AG09319 (cell line): Measurements from ENCODE around the gene PFKP.

ENCODE experiments used
- DNase-seq: peaks from one replicate; pipeline ENCODE4 v3.0.0-alpha.2; 2010; ENCODE audit warnings: low read depth; ENCODE audit errors: extremely low read depth
- CTCF ChIP-seq: IDR thresholded peaks from 2 replicates; pipeline ENCODE4 v1.5.1; 2011; ENCODE audit warnings: low read depth, mild to moderate bottlenecking, inconsistent platforms, low read length, moderate library complexity

PFKP gene

GRCh38 chr10:3109633-3110032, 42.3 kb downstream of the PFKP start:
- no peak for DNase-seq
- TF ChIP-seq CTCF = no peak

- no peak for DNase-seq
- TF ChIP-seq CTCF = no peak
These were observed 43.7 kb downstream of the PFKP start for GRCh38 chr10:3110782-3111620.

GRCh38 chr10:3111621-3112163, 44.3 kb downstream of the PFKP start:
- no peak for DNase-seq
- TF ChIP-seq CTCF = no peak

DNA sequence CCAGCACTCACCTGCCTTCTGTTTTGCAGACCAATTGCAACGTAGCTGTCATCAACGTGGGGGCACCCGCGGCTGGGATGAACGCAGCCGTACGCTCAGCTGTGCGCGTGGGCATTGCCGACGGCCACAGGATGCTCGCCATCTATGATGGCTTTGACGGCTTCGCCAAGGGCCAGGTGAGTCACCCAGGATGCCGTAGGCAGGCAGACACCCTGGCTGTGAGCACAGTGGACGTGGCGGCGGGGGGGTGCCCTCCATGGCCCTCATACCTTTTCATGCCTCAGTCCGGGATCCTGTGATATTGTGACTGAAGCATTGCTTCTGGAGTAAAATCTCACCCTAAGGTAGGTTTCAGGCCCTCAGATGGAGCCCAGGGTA, 46.0 kb downstream of the PFKP start:
- TF ChIP-seq CTCF = no peak
- DNase-seq = no peak

DNA sequence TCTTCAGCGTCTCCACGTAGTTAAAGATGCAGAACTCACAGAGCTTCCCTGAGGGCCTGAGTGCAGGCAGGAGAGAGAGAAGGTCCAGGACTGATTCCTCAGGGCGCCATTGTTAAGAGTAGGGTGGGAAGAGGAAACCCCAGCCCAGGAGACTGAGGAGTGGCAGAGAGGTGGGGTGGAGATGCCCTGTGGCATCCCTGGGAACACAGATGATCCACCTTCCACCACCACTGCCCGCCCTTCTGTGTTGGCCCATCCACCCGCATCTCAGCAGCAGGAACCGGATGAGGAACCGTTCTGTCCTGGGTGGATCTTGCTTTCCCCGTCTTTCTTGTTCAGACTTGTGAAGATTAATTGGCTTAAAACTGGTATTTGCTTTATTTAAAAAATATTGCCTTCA, 48.3 kb downstream of the PFKP start:
- no peak for DNase-seq
- TF ChIP-seq CTCF = no peak

- no peak for DNase-seq
- TF ChIP-seq CTCF = no peak
These were observed 49.3 kb downstream of the PFKP start for GRCh38 chr10:3116508-3117100.

- no peak for DNase-seq
- no peak for TF ChIP-seq CTCF
These were observed 50.1 kb downstream of the PFKP start for GRCh38 chr10:3117486-3117885.
